HEK293 (cell line): Measurements from ENCODE around the gene HOXB8.

Experiments used
- GFI1B ChIP-seq: fragments of 450-650 bp; formaldehyde crosslinking; IDR thresholded peaks from 2 replicates; pipeline ENCODE4 v1.5.1; 2016; ENCODE audit warnings: missing biosample characterization, missing genetic modification characterization
- GLIS2 ChIP-seq: fragments of 450-650 bp; formaldehyde crosslinking; IDR thresholded peaks from 2 replicates; pipeline ENCODE4 v1.5.1; 2016; ENCODE audit warnings: missing biosample characterization, missing genetic modification characterization
- KLF7 ChIP-seq: fragments of 450-650 bp; formaldehyde crosslinking; IDR thresholded peaks from 2 replicates; pipeline ENCODE4 v1.5.1; 2016; ENCODE audit warnings: missing biosample characterization, missing genetic modification characterization, borderline replicate concordance
- SP7 ChIP-seq: fragments of 450-650 bp; formaldehyde crosslinking; IDR thresholded peaks from 2 replicates; pipeline ENCODE4 v1.5.1; 2016; ENCODE audit warnings: missing biosample characterization, missing genetic modification characterization
- TCF7L2 ChIP-seq: IDR thresholded peaks from 2 replicates; pipeline ENCODE4 v1.6.1; 2011; ENCODE audit warnings: low read depth, mild to moderate bottlenecking, inconsistent platforms, low read length, moderate library complexity, borderline replicate concordance
- YY1 ChIP-seq: fragments of 450-650 bp; formaldehyde crosslinking; IDR thresholded peaks from 2 replicates; pipeline ENCODE4 v1.5.1; 2018; ENCODE audit warnings: missing biosample characterization, missing genetic modification characterization
- ZBTB44 ChIP-seq: fragments of 450-650 bp; IDR thresholded peaks from 2 replicates; pipeline ENCODE4 v1.5.1; 2018; ENCODE audit warnings: missing biosample characterization, mild to moderate bottlenecking, missing genetic modification characterization
- ZEB2 ChIP-seq: fragments of 450-650 bp; formaldehyde crosslinking; IDR thresholded peaks from 2 replicates; pipeline ENCODE4 v1.5.1; 2016; ENCODE audit warnings: missing biosample characterization, missing genetic modification characterization
- ZIC2 ChIP-seq: fragments of 450-650 bp; formaldehyde crosslinking; IDR thresholded peaks from 2 replicates; pipeline ENCODE4 v1.5.1; 2016; ENCODE audit warnings: missing biosample characterization, missing genetic modification characterization
- ZNF146 ChIP-seq: fragments of 450-650 bp; formaldehyde crosslinking; IDR thresholded peaks from 2 replicates; pipeline ENCODE4 v1.5.1; 2016; ENCODE audit warnings: missing biosample characterization, missing genetic modification characterization
- ZNF274 ChIP-seq, 2 experiments: fragments of 200-500 bp in 1 of 2; fragments of 450-650 bp in 1 of 2; sonication (Bioruptor generic) in 1 of 2; formaldehyde crosslinking in 1 of 2; IDR thresholded peaks; 2 replicates each; pipeline versions ENCODE4 v1.5.1 to v1.6.1; 2014 to 2016; ENCODE audit warnings: borderline replicate concordance in 1 of 2, inconsistent platforms in 1 of 2, low read length in 1 of 2, missing biosample characterization in 1 of 2, missing genetic modification characterization in 1 of 2
- ZNF366 ChIP-seq: fragments of 450-650 bp; formaldehyde crosslinking; conservative IDR thresholded peaks from 2 replicates; pipeline ENCODE4 v1.5.1; 2016; ENCODE audit warnings: missing biosample characterization, missing genetic modification characterization
- ZNF488 ChIP-seq: fragments of 450-650 bp; formaldehyde crosslinking; IDR thresholded peaks from 2 replicates; pipeline ENCODE4 v1.5.1; 2016; ENCODE audit warnings: missing biosample characterization, missing genetic modification characterization
- ZNF514 ChIP-seq: fragments of 450-650 bp; formaldehyde crosslinking; IDR thresholded peaks from 2 replicates; pipeline ENCODE4 v1.5.1; 2016; ENCODE audit warnings: missing biosample characterization, missing genetic modification characterization
- ZNF530 ChIP-seq: fragments of 450-650 bp; formaldehyde crosslinking; IDR thresholded peaks from 2 replicates; pipeline ENCODE4 v1.5.1; 2016; ENCODE audit warnings: low read depth, missing biosample characterization, missing genetic modification characterization
- ZNF558 ChIP-seq: fragments of 450-650 bp; formaldehyde crosslinking; IDR thresholded peaks from 2 replicates; pipeline ENCODE4 v1.5.1; 2016; ENCODE audit warnings: missing biosample characterization, missing genetic modification characterization
- ZNF629 ChIP-seq: fragments of 450-650 bp; formaldehyde crosslinking; IDR thresholded peaks from 2 replicates; pipeline ENCODE4 v1.5.1; 2017; ENCODE audit warnings: missing biosample characterization, missing genetic modification characterization
- ZNF660 ChIP-seq: fragments of 450-650 bp; IDR thresholded peaks from 2 replicates; pipeline ENCODE4 v1.5.1; 2018; ENCODE audit warnings: missing biosample characterization, mild to moderate bottlenecking, missing genetic modification characterization
- ZNF776 ChIP-seq: fragments of 450-650 bp; formaldehyde crosslinking; IDR thresholded peaks from 2 replicates; pipeline ENCODE4 v1.5.0; 2017; ENCODE audit warnings: missing biosample characterization, missing genetic modification characterization, borderline replicate concordance
- TF ChIP-seq, protein P1 (sequence below): fragments of 450-650 bp; formaldehyde crosslinking; IDR thresholded peaks from 2 replicates; pipeline ENCODE4 v1.5.1; 2017; ENCODE audit warnings: missing biosample characterization, missing genetic modification characterization
- TF ChIP-seq, protein P2 (sequence below): fragments of 450-650 bp; formaldehyde crosslinking; IDR thresholded peaks from 2 replicates; pipeline ENCODE4 v1.5.1; 2017; ENCODE audit warnings: missing biosample characterization, missing genetic modification characterization
- TF ChIP-seq, protein P3 (sequence below): fragments of 450-650 bp; formaldehyde crosslinking; IDR thresholded peaks from 2 replicates; pipeline ENCODE4 v1.5.1; 2016; ENCODE audit warnings: missing biosample characterization, missing genetic modification characterization
- TF ChIP-seq, protein P4 (sequence below): fragments of 450-650 bp; formaldehyde crosslinking; IDR thresholded peaks from 2 replicates; pipeline ENCODE4 v1.5.1; 2016; ENCODE audit warnings: missing biosample characterization, missing genetic modification characterization
- TF ChIP-seq, protein P5 (sequence below): fragments of 450-650 bp; formaldehyde crosslinking; IDR thresholded peaks from 2 replicates; pipeline ENCODE4 v1.5.1; 2016; ENCODE audit warnings: missing biosample characterization, missing genetic modification characterization

Gene HOXB8

DNA sequence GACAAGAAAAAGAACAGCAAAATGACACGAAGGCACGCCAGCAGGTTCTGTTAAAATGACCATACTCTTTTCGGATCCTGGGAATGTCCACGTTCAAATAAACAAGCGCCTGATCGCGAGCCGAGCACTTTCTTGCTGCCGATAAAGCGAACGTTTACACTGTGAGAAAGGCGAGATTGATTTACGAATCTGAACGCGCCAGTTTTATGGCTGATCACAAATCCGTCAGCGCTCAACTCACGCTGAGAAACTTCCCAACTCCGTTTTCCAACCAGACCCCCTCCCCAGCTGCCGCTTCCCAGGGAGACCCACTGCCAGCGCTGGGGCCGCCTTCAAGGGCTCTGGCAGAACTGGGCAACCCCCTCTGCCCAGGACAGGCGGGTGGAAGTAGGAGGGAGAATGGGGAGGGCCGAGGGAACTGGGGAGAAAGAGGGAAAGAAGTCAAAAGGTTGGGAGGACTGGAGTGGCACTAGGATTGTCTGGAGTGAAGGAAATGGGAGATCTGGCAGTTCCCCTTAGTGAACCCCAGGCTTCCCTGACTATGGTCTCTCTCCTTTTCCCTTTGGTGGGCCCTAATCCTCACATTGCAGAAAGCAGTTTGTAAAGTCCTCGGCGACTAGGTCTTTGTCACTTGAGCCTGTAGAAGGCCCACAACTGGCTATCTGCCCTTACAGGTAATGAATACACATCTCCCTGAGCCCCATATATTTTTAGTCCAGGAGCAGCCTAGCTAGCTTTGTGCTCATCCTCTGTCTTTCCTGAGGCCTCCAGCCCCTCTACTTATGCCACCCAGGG lies 43.9 kb downstream of the HOXB8 start (continued):
- TF ChIP-seq ZNF530 (tag by site-specific recombination) (no peak), ZEB2 (tag by site-specific recombination) (peak; percentile 86), SP7 (tag by site-specific recombination) (peak; percentile 81), GFI1B (peak; percentile 95), ZNF660 (tag by site-specific recombination) (0 out of 2 replicates have a peak, but pooled peaks have one; percentile 5), ZNF274 (IDR thresholded peaks at IDR 0.05; ENCODE audit: low read length) (no peak), ZNF274 (tag by site-specific recombination; IDR thresholded peaks at IDR 0.05; ENCODE audit: borderline replicate concordance) (no peak), ZBTB44 (peak; percentile 38; the same call in 1 of the 2 replicates), ZNF629 (tag by site-specific recombination) (peak; percentile 68), ZNF776 (tag by site-specific recombination) (no peak), YY1 (tag by site-specific recombination) (peak; percentile 49; the same call in 1 of the 2 replicates), ZNF366 (peak; percentile 64), ZNF488 (tag by site-specific recombination) (peak; percentile 74), ZNF514 (tag by site-specific recombination) (no peak), KLF7 (tag by site-specific recombination) (peak; percentile 52; the same call in 1 of the 2 replicates), GLIS2 (tag by site-specific recombination) (peak; percentile 69), ZNF558 (no peak), ZIC2 (tag by site-specific recombination) (peak; percentile 97), ZNF146 (tag by site-specific recombination) (peak; percentile 13), TCF7L2 (peak; percentile 83; the same call in 1 of the 2 replicates)
- TF ChIP-seq, protein P1, sequence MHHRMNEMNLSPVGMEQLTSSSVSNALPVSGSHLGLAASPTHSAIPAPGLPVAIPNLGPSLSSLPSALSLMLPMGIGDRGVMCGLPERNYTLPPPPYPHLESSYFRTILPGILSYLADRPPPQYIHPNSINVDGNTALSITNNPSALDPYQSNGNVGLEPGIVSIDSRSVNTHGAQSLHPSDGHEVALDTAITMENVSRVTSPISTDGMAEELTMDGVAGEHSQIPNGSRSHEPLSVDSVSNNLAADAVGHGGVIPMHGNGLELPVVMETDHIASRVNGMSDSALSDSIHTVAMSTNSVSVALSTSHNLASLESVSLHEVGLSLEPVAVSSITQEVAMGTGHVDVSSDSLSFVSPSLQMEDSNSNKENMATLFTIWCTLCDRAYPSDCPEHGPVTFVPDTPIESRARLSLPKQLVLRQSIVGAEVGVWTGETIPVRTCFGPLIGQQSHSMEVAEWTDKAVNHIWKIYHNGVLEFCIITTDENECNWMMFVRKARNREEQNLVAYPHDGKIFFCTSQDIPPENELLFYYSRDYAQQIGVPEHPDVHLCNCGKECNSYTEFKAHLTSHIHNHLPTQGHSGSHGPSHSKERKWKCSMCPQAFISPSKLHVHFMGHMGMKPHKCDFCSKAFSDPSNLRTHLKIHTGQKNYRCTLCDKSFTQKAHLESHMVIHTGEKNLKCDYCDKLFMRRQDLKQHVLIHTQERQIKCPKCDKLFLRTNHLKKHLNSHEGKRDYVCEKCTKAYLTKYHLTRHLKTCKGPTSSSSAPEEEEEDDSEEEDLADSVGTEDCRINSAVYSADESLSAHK = peak; percentile 97
- TF ChIP-seq, protein P2, sequence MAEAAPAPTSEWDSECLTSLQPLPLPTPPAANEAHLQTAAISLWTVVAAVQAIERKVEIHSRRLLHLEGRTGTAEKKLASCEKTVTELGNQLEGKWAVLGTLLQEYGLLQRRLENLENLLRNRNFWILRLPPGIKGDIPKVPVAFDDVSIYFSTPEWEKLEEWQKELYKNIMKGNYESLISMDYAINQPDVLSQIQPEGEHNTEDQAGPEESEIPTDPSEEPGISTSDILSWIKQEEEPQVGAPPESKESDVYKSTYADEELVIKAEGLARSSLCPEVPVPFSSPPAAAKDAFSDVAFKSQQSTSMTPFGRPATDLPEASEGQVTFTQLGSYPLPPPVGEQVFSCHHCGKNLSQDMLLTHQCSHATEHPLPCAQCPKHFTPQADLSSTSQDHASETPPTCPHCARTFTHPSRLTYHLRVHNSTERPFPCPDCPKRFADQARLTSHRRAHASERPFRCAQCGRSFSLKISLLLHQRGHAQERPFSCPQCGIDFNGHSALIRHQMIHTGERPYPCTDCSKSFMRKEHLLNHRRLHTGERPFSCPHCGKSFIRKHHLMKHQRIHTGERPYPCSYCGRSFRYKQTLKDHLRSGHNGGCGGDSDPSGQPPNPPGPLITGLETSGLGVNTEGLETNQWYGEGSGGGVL (tag by site-specific recombination) = peak; percentile 91
- TF ChIP-seq, protein P3, sequence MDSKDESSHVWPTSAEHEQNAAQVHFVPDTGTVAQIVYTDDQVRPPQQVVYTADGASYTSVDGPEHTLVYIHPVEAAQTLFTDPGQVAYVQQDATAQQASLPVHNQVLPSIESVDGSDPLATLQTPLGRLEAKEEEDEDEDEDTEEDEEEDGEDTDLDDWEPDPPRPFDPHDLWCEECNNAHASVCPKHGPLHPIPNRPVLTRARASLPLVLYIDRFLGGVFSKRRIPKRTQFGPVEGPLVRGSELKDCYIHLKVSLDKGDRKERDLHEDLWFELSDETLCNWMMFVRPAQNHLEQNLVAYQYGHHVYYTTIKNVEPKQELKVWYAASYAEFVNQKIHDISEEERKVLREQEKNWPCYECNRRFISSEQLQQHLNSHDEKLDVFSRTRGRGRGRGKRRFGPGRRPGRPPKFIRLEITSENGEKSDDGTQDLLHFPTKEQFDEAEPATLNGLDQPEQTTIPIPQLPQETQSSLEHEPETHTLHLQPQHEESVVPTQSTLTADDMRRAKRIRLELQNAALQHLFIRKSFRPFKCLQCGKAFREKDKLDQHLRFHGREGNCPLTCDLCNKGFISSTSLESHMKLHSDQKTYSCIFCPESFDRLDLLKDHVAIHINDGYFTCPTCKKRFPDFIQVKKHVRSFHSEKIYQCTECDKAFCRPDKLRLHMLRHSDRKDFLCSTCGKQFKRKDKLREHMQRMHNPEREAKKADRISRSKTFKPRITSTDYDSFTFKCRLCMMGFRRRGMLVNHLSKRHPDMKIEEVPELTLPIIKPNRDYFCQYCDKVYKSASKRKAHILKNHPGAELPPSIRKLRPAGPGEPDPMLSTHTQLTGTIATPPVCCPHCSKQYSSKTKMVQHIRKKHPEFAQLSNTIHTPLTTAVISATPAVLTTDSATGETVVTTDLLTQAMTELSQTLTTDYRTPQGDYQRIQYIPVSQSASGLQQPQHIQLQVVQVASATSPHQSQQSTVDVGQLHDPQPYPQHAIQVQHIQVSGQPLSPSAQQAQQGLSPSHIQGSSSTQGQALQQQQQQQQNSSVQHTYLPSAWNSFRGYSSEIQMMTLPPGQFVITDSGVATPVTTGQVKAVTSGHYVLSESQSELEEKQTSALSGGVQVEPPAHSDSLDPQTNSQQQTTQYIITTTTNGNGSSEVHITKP = peak; percentile 91
- TF ChIP-seq, protein P4, sequence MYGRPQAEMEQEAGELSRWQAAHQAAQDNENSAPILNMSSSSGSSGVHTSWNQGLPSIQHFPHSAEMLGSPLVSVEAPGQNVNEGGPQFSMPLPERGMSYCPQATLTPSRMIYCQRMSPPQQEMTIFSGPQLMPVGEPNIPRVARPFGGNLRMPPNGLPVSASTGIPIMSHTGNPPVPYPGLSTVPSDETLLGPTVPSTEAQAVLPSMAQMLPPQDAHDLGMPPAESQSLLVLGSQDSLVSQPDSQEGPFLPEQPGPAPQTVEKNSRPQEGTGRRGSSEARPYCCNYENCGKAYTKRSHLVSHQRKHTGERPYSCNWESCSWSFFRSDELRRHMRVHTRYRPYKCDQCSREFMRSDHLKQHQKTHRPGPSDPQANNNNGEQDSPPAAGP (tag by site-specific recombination) = peak; percentile 61; the same call in 1 of the 2 replicates
- TF ChIP-seq, protein P5, sequence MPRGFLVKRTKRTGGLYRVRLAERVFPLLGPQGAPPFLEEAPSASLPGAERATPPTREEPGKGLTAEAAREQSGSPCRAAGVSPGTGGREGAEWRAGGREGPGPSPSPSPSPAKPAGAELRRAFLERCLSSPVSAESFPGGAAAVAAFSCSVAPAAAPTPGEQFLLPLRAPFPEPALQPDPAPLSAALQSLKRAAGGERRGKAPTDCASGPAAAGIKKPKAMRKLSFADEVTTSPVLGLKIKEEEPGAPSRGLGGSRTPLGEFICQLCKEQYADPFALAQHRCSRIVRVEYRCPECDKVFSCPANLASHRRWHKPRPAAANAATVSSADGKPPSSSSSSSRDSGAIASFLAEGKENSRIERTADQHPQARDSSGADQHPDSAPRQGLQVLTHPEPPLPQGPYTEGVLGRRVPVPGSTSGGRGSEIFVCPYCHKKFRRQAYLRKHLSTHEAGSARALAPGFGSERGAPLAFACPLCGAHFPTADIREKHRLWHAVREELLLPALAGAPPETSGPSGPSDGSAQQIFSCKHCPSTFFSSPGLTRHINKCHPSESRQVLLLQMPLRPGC (tag by site-specific recombination) = peak; percentile 76
